Right lobe of liver (tissue), 6 donors: Measurements from ENCODE around the gene ARHGEF2. TPM values are rescaled to one million over a fixed set of nuclear protein-coding genes. Genes with fewer than 3 reads are reported as not detected.
A peak's percentile ranks its signal among the peaks of the same experiment; 100 is the strongest.

Experiments used
- ATAC-seq, 4 donors: fragments of 200-7000 bp; cut with Tn5 transposase; one replicate each; pipeline ENCODE4 v1.9.1; 2020; ENCODE audit warnings: mild to moderate bottlenecking in 4 of 4, moderate library complexity in 4 of 4
- DNase-seq, 3 donors: peaks; one replicate each; pipeline ENCODE4 v3.0.0-alpha.2; 2020
- H3K27ac ChIP-seq, 3 donors: fragments of 200-600 bp; one replicate each; pipeline ENCODE4 v1.8.0; 2022
- H3K27me3 ChIP-seq, 2 donors: fragments of 200-600 bp; one replicate each; pipeline ENCODE4 v1.8.0; 2022
- H3K36me3 ChIP-seq, 4 donors: fragments of 200-600 bp; sonication (generic) in 1 of 4; one replicate each; pipeline versions ENCODE4 v1.5.1 to v1.8.0; 2017 to 2022; ENCODE audit warnings: control low read depth in 1 of 4
- H3K4me1 ChIP-seq, 4 donors: fragments of 200-600 bp; sonication (generic) in 1 of 4; one replicate each; pipeline versions ENCODE4 v1.5.1 to v1.8.0; 2017 to 2022; ENCODE audit warnings: control low read depth in 1 of 4
- H3K4me3 ChIP-seq, 3 donors: fragments of 200-600 bp; one replicate each; pipeline ENCODE4 v1.8.0; 2022
- H3K9me3 ChIP-seq, 4 donors: fragments of 200-600 bp; sonication (generic) in 1 of 4; one replicate each; pipeline versions ENCODE4 v1.5.1 to v1.8.0; 2017 to 2022; ENCODE audit warnings: control low read depth in 1 of 4
- POLR2A ChIP-seq: fragments of 450-650 bp; IDR thresholded peaks from one replicate; pipeline ENCODE4 v1.6.1; 2017; ENCODE audit warnings: antibody characterized with exemption, mild to moderate bottlenecking
- WGBS: methylation state at CpG from one replicate; pipeline ENCODE4 v1.1.6; 2018; ENCODE audit warnings: low coverage, low lambda C conversion rate; ENCODE audit not compliant: insufficient coverage; ENCODE audit errors: missing lambda C conversion rate; 5-methylcytosine and 5-hydroxymethylcytosine counted together
- intact Hi-C, 2 donors: fragments of 100-400 bp; cut with DNase I; formaldehyde crosslinking; loops; one replicate each; pipeline versions ENCODE4 v1.11.2 to v1.14.1; 2022
- total RNA-seq, 6 experiments: library from RNA; depleted of rRNA in 2 of 6; stranded (reverse); fragments of >200 nt in 2 of 6; fragmentation: NEBNext Ultra II Directional in 3 of 6; extraction: Animal tissue kit (Norgen Biotek cat#: 25700) in 3 of 6; gene quantifications; one replicate each; pipeline versions ENCODE4 v1.1.0 to v1.2.4, GENCODE V29; 2016 to 2023
- TF ChIP-seq, protein P1 (sequence below), 4 donors: fragments of 200-600 bp in 3 of 4; fragments of 450-650 bp in 1 of 4; IDR thresholded peaks; one replicate each; pipeline versions ENCODE4 v1.5.1 to v1.8.0; 2016 to 2022; ENCODE audit warnings: antibody characterized with exemption in 4 of 4, mild to moderate bottlenecking in 2 of 4
- donor health status: DM: no; HTN: yes; CAD: no.
- donor health status: DM: no; HTN: no; CAD: no.
- donor health status: DM: no; HTN: no; CAD: no.
- donor health status: DM: no; HTN: yes; CAD: no.
- donor health status: DM: no; HTN: yes; CAD: no.

Gene ARHGEF2
- total RNA-seq, 6 experiments from 2014 or later = 7.9 to 23.8 (median 13.1) TPM

DNA sequence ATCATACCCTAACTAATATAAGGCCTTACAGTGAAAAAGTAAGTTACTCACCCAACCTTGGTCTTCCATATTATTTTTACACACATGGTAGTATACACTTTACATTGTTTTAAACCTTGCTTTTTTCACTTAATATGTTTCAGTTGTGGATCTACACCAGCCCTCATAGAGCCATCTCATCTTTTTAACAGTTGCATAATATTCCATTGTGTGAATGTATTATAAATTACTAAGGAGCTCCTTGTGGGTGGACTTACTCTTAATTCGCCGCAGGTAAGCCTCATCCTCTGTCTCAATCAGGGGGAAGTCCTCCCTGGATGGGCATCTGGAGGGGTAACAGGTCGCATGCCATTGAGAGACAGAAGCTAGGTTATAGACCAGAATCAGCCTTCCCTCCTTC lies 23.7 kb downstream of the ARHGEF2 start:
- H3K4me3 ChIP-seq = no peak overlapping the region
- DNase-seq = no peak
- H3K36me3 ChIP-seq = peaks cover 0 to 60% (median 8%) of the 10 kb centered on the region in 4 donors
- intact Hi-C loops = no loop called here
- no peaks in the 10 kb centered on the region for H3K9me3 ChIP-seq
- H3K27me3 ChIP-seq = no peaks in the 10 kb centered on the region
- WGBS = 100% methylated on average over 3 of the region's 3 CpGs
- TF ChIP-seq, protein P1, sequence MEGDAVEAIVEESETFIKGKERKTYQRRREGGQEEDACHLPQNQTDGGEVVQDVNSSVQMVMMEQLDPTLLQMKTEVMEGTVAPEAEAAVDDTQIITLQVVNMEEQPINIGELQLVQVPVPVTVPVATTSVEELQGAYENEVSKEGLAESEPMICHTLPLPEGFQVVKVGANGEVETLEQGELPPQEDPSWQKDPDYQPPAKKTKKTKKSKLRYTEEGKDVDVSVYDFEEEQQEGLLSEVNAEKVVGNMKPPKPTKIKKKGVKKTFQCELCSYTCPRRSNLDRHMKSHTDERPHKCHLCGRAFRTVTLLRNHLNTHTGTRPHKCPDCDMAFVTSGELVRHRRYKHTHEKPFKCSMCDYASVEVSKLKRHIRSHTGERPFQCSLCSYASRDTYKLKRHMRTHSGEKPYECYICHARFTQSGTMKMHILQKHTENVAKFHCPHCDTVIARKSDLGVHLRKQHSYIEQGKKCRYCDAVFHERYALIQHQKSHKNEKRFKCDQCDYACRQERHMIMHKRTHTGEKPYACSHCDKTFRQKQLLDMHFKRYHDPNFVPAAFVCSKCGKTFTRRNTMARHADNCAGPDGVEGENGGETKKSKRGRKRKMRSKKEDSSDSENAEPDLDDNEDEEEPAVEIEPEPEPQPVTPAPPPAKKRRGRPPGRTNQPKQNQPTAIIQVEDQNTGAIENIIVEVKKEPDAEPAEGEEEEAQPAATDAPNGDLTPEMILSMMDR (IDR thresholded peaks at IDR 0.05) = no peak
- TF ChIP-seq POLR2A = no peak
- no peak for ATAC-seq
- H3K27ac ChIP-seq = no peak overlapping the region
- H3K4me1 ChIP-seq = no peaks in the 10 kb centered on the region

DNA sequence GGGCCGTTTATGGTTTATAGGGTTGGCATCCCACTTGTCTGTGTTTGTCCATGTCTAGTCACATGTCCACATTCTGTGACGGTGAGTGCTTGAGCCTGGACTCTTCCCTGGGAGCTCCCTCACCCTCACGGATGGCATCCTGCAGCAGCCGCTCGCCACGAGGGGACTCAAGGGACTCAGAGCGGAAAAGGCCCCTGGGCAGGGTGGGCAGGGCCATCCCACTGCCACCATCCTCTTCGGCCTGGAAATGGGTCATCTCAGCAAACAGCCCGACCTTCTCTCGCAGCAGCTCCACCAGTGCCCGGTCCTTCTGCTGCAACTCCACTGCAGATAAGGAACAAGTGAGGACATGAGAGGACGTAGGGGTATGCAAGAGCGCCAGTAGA lies 25.8 kb downstream of the ARHGEF2 start:
- peaks cover 0 to 65% (median 10%) of the 10 kb centered on the region in 4 donors for H3K36me3 ChIP-seq
- ATAC-seq (peak in 1 of 4 donors; percentile 14), DNase-seq (no peak)
- intact Hi-C loops = no loop called here
- TF ChIP-seq, protein P1 (IDR thresholded peaks at IDR 0.05) = no peak
- TF ChIP-seq POLR2A = no peak
- H3K4me1 ChIP-seq = no peaks in the 10 kb centered on the region
- H3K4me3 ChIP-seq = no peak overlapping the region
- no peak overlapping the region for H3K27ac ChIP-seq
- WGBS = 94% methylated on average over 4 of the region's 13 CpGs
- H3K27me3 ChIP-seq = no peaks in the 10 kb centered on the region
- H3K9me3 ChIP-seq = no peaks in the 10 kb centered on the region

DNA sequence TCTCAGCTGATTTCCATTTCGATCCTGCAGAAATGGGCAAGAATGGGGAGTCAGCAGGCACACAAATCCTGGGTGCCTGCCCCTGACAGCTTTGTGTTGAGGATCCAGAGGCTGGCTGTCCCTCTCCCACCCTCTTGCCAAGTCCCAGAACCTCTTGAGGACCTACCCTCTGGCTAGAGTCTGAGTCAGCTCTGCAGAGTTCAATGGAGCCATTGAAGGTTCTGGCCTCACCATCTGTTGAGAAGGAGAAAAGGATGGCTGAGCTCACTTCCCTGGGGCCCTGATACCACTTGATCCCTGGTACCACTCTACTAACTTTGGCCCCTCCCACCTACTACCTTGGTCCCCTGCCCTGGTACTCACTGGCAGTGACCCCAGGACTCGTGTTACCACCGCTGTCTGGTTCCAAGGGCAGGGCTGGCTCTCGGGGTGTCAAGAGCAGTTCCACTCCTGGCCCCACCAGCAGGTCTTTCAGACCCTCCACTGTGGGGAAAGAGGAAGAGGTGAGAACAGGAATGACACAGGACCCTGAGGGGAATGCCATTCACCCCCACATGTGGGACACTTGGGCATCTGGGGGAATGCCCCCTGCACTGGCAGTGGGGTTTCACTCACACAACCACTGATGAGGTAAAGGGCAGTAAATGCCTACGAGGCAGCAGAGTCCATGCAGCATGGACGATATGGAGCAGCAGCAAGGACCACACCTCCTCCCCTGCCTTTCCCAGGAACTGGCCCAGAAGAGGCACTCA lies 26.4 kb downstream of the ARHGEF2 start:
- H3K4me3 ChIP-seq = no peak overlapping the region
- DNase-seq (no peak), ATAC-seq (peak in 1 of 4 donors; percentile 13)
- WGBS = 92% methylated on average over 3 of the region's 6 CpGs
- no peak overlapping the region for H3K27ac ChIP-seq
- no peaks in the 10 kb centered on the region for H3K27me3 ChIP-seq
- intact Hi-C loops = no loop called here
- H3K9me3 ChIP-seq = no peaks in the 10 kb centered on the region
- TF ChIP-seq, protein P1 (IDR thresholded peaks at IDR 0.05) = no peak
- no peak for TF ChIP-seq POLR2A
- no peaks in the 10 kb centered on the region for H3K4me1 ChIP-seq
- H3K36me3 ChIP-seq = peaks cover 0 to 65% (median 11%) of the 10 kb centered on the region in 4 donors

DNA sequence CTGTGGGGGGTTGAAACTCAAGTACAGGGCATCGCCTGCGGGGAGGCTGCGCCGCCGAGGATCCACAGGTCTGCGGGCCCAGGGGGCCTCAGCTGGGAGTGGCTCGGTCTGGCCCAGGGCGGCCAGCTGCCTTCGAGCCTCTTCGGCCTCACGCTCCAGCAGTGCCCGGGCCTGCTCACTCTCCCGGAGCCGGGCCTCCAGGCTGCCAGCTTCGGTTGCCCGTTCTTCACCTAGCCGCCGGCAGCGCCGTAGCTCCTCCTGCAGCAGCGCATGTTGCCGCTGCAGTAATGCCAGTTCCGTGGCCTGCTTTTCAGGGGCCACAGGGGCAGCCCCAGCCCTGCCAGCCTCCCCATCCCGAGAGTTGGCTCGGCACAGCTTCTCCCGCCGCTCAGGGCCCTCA lies 27.5 kb downstream of the ARHGEF2 start:
- no peak for DNase-seq
- WGBS = 97% methylated on average over 7 of the region's 27 CpGs

More for the DNA sequence above, 27.5 kb downstream of the ARHGEF2 start:
- peak in 2 of 4 donors; percentile 14 to 29 for ATAC-seq
- TF ChIP-seq POLR2A = no peak
- TF ChIP-seq, protein P1 (IDR thresholded peaks at IDR 0.05) = no peak
- intact Hi-C loops = no loop called here
- no peak overlapping the region for H3K27ac ChIP-seq
- no peaks in the 10 kb centered on the region for H3K27me3 ChIP-seq
- peaks cover 0 to 59% (median 11%) of the 10 kb centered on the region in 4 donors for H3K36me3 ChIP-seq
- H3K9me3 ChIP-seq = no peaks in the 10 kb centered on the region
- H3K4me1 ChIP-seq = no peaks in the 10 kb centered on the region
- no peak overlapping the region for H3K4me3 ChIP-seq
